ENCODE data around the gene SEC61A2. TPM values are rescaled to one million over a fixed set of nuclear protein-coding genes. Genes with fewer than 3 reads are reported as not detected.
A peak's percentile ranks its signal among the peaks of the same experiment; 100 is the strongest.

Gene SEC61A2
- total RNA-seq, 4 donors from 2014 or later, result 4.5 to 12.9 (median 5.9) TPM

- TF ChIP-seq CTCF (IDR thresholded peaks at IDR 0.05), result no peak
- DNase-seq (ENCODE audit: low spot score), result no peak
- no peak for ATAC-seq (ENCODE audit: low FRiP score)
Observed at GRCh38 chr10:12187321-12187905, 57.9 kb downstream of the SEC61A2 start.

- ATAC-seq (ENCODE audit: low FRiP score), result no peak
- TF ChIP-seq CTCF (IDR thresholded peaks at IDR 0.05), result no peak
- DNase-seq (ENCODE audit: low spot score), result no peak
Observed at GRCh38 chr10:12188656-12189055, 59.2 kb downstream of the SEC61A2 start.

GRCh38 chr10:12189426-12189825 lies 59.9 kb downstream of the SEC61A2 start:
- ATAC-seq (ENCODE audit: low FRiP score) (no peak), DNase-seq (ENCODE audit: low spot score) (no peak)
- no peak for TF ChIP-seq CTCF (IDR thresholded peaks at IDR 0.05)

GRCh38 chr10:12191715-12192114 lies 62.2 kb downstream of the SEC61A2 start:
- DNase-seq (ENCODE audit: low spot score) (no peak), ATAC-seq (ENCODE audit: low FRiP score) (no peak)
- TF ChIP-seq CTCF (IDR thresholded peaks at IDR 0.05), result no peak

DNA sequence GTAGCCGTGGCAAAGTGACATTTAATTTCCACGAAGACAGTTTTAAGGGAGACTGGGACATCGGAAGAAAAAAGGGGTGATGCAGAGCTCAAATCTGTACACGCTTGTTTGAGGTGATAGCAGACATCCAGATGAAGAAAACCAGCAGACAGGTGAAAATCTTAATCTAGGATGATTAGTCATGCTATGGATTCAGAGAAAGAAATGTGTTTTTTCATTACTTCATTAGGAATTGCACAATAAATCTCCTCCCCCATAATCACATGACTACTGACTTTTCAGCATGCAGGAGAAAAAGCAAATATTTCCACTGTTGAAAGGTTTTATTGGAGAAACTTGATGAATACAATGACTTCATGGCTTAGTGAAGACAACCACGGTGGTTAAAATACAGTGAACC lies 63.7 kb downstream of the SEC61A2 start:
- ATAC-seq (ENCODE audit: low FRiP score) (no peak), DNase-seq (ENCODE audit: low spot score) (no peak)
- TF ChIP-seq CTCF (IDR thresholded peaks at IDR 0.05), result no peak

- no peak for TF ChIP-seq CTCF (IDR thresholded peaks at IDR 0.05)
- no peak for DNase-seq (ENCODE audit: low spot score)
- no peak for ATAC-seq (ENCODE audit: low FRiP score)
Observed at GRCh38 chr10:12194752-12195271, 65.3 kb downstream of the SEC61A2 start.

- DNase-seq (ENCODE audit: low spot score) (no peak), ATAC-seq (ENCODE audit: low FRiP score) (peak; percentile 30)
- TF ChIP-seq CTCF (IDR thresholded peaks at IDR 0.05), result no peak
Observed at GRCh38 chr10:12195281-12195602, 65.8 kb downstream of the SEC61A2 start.

Measured in omental fat pad (tissue), 4 donors.